ENCODE results near the gene FBXL16. TPM values are rescaled to one million over a fixed set of nuclear protein-coding genes. Genes with fewer than 3 reads are reported as not detected.

Gene FBXL16
- total and polyA plus RNA-seq, 2 of the 13 experiments (the other 11 are each of a cell fraction or from before 2014, with no cell fraction given), result 0.22 to 2.0 TPM

DNA sequence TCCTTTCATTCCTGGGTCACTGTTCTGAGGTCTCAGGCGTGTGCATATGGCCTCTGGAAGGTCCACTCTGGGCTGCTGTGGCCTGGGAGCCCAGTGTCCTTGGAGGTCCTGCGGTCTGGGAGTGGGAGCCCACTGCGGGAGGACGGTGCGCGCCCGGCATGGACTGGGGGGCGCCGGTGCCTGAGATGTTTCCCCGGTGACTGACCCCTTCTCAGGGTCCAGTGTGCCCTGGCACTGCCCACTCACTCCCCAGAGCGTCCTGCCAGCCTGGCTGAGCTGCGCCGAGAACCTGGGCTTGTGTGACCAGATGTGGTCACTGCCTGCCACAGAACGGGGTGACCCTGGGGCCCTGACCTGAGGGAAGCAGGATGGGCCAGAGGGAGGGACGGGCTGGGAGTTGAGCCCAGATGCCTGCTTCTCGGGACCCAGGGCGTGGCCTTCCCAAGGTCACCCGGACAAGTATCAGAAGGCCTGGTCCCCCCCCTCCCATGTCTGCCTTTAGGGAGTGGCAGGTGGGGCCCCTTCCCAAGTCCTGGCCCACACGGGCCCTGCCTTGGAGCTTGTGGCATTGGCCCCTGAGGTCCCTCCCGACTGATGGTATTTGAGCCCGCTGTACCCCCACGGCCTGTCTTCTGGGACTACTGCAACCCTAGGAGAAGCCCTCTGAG lies 31.3 kb downstream of the FBXL16 start:
- no peak overlapping the region for H3K4me3 ChIP-seq (replicated peaks in 1 of 3; ENCODE audit: insufficient read depth in 1 of 3, low read depth in 2 of 3, low read length in 3 of 3)
- no peak overlapping the region for H3K9ac ChIP-seq (ENCODE audit: insufficient read depth, low read depth, low read length)
- ATAC-seq, result no peak
- POLR2A ChIA-PET, result no interaction called here
- no peak overlapping the region for H2AFZ ChIP-seq (ENCODE audit: low read length)
- no peak for DNase-seq (ENCODE audit: low spot score)
- BruUV-seq (replicated peaks), result no TSS peak
- 67% methylated on average over 6 of the region's 22 CpGs for WGBS (ENCODE audit: low lambda C conversion rate)
- no peaks in the 10 kb centered on the region for H3K9me3 ChIP-seq (ENCODE audit: low read length)
- H3K27ac ChIP-seq (ENCODE audit: extremely low read length, insufficient read depth, low read length), result no peak overlapping the region
- FAIRE-seq, result no peak
- no peaks in the 10 kb centered on the region; a peak in 1 of 5 replicates for H3K27me3 ChIP-seq (ENCODE audit: control insufficient read depth in 1 of 2, insufficient read depth in 2 of 2, low read length in 2 of 2)
- CTCF ChIA-PET (ENCODE audit: low intra/inter-chr PET ratio, low total read pairs), result no interaction called here
- H3K79me2 ChIP-seq (ENCODE audit: insufficient read depth, low read length), result peaks cover 4% of the 10 kb centered on the region
- H3K36me3 ChIP-seq (replicated peaks in 1 of 2; ENCODE audit: control insufficient read depth in 1 of 2, insufficient read depth in 2 of 2, low read length in 2 of 2), result peaks cover 22 to 41% of the 10 kb centered on the region in 2 experiments; a peak in 4 of 5 replicates
- intact Hi-C loops (cut with micrococcal nuclease; ENCODE audit: unreplicated experiment) (no loop called here), in situ Hi-C loops (cut with HindIII; ENCODE audit: extremely low pct_ligation_motif_present, low pct_unique_long_range_greater_than_20kb) (no loop called here)
- no peaks in the 10 kb centered on the region for H4K20me1 ChIP-seq (ENCODE audit: insufficient read depth, low read length)
- H3K4me1 ChIP-seq (ENCODE audit: insufficient read depth, low read length), result peaks cover 39% of the 10 kb centered on the region
- H3K4me2 ChIP-seq (ENCODE audit: low read depth, low read length), result no peak overlapping the region
- TF ChIP-seq RBFOX2 (IDR thresholded peaks at IDR 0.05; ENCODE audit: low read depth, low read length) (peak; percentile 42; the same call in 1 of the 2 replicates), SIX4 (CRISPR knock-in tag; IDR thresholded peaks at IDR 0.05) (no peak), ZBTB38 (CRISPR knock-in tag; IDR thresholded peaks at IDR 0.05) (peak; percentile 31; the same call in 1 of the 2 replicates), POLR2A (IDR thresholded peaks at IDR 0.05; ENCODE audit: insufficient read depth in 1 of 2, low read depth in 2 of 2, low read length in 2 of 2) (peak in 1 of 2 experiments; percentile 32; a peak in 2 of 4 replicates), MTA1 (CRISPR knock-in tag; IDR thresholded peaks at IDR 0.05; ENCODE audit: borderline replicate concordance) (peak; percentile 16; the same call in 1 of the 2 replicates), ARNT (IDR thresholded peaks at IDR 0.05) (no peak), MYC (CRISPR knock-in tag; IDR thresholded peaks at IDR 0.05; ENCODE audit: borderline replicate concordance) (no peak), NFYC (CRISPR knock-in tag; IDR thresholded peaks at IDR 0.05) (no peak), ZNF766 (CRISPR knock-in tag; IDR thresholded peaks at IDR 0.05; ENCODE audit: borderline replicate concordance) (no peak), JDP2 (CRISPR knock-in tag; IDR thresholded peaks at IDR 0.05; ENCODE audit: borderline replicate concordance) (no peak), HNRNPL (IDR thresholded peaks at IDR 0.05; ENCODE audit: low read depth, low read length) (0 out of 2 replicates have a peak, but pooled peaks have one; percentile 59), AGO2 (optimal IDR thresholded peaks at IDR 0.05; ENCODE audit: low read depth, low read length) (peak; percentile 71), PAX8 (CRISPR knock-in tag; IDR thresholded peaks at IDR 0.05; ENCODE audit: borderline replicate concordance) (no peak), ISX (CRISPR knock-in tag; conservative IDR thresholded peaks at IDR 0.05) (no peak), SRSF4 (IDR thresholded peaks at IDR 0.05; ENCODE audit: low read depth, low read length, poor library complexity, severe bottlenecking) (no peak), ZNF296 (CRISPR knock-in tag; conservative IDR thresholded peaks at IDR 0.05) (0 out of 2 replicates have a peak, but pooled peaks have one; percentile 35), POLR2AphosphoS5 (IDR thresholded peaks at IDR 0.05; ENCODE audit: low read depth, low read length) (0 out of 2 replicates have a peak, but pooled peaks have one; percentile 7)
- TF ChIP-seq, protein P1, sequence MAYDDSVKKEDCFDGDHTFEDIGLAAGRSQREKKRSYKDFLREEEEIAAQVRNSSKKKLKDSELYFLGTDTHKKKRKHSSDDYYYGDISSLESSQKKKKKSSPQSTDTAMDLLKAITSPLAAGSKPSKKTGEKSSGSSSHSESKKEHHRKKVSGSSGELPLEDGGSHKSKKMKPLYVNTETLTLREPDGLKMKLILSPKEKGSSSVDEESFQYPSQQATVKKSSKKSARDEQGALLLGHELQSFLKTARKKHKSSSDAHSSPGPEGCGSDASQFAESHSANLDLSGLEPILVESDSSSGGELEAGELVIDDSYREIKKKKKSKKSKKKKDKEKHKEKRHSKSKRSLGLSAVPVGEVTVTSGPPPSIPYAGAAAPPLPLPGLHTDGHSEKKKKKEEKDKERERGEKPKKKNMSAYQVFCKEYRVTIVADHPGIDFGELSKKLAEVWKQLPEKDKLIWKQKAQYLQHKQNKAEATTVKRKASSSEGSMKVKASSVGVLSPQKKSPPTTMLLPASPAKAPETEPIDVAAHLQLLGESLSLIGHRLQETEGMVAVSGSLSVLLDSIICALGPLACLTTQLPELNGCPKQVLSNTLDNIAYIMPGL (CRISPR knock-in tag; IDR thresholded peaks at IDR 0.05; ENCODE audit: borderline replicate concordance in 1 of 2, low read depth in 1 of 2), result no peak
- TF ChIP-seq, protein P2, sequence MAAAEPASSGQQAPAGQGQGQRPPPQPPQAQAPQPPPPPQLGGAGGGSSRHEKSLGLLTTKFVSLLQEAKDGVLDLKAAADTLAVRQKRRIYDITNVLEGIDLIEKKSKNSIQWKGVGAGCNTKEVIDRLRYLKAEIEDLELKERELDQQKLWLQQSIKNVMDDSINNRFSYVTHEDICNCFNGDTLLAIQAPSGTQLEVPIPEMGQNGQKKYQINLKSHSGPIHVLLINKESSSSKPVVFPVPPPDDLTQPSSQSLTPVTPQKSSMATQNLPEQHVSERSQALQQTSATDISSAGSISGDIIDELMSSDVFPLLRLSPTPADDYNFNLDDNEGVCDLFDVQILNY (CRISPR knock-in tag; conservative IDR thresholded peaks at IDR 0.05), result no peak
- TF ChIP-seq, protein P3, sequence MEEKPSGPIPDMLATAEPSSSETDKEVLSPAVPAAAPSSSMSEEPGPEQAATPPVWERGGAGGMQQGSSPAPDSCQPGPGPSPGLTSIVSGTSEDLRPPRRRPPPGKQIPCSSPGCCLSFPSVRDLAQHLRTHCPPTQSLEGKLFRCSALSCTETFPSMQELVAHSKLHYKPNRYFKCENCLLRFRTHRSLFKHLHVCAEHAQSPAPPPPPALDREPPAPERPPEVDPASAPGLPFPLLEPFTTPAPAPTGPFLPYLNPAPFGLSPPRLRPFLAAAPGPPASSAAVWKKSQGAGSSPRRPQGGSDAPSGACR (CRISPR knock-in tag; IDR thresholded peaks at IDR 0.05), result no peak
